Left renal cortex interstitium (tissue), 4 donors: Measurements from ENCODE around the gene TBXAS1. TPM values are rescaled to one million over a fixed set of nuclear protein-coding genes. Genes with fewer than 3 reads are reported as not detected.

ENCODE experiments used
- DNase-seq, 4 donors: peaks; one replicate each; pipeline ENCODE4 v3.0.0-alpha.2; 2013; ENCODE audit warnings: low read depth in 4 of 4, low spot score in 2 of 4, missing footprints in 1 of 4
- polyA plus RNA-seq, 4 donors: library from polyadenylated mRNA; unstranded; fragments of 120-200 nt; gene quantifications; one replicate each; pipeline ENCODE4 v1.2.1, GENCODE V29; 2013; ENCODE audit not compliant: insufficient read length in 4 of 4

TBXAS1 gene
- polyA plus RNA-seq, 4 donors = 21.8 to 34.2 (median 26.3) TPM

DNA sequence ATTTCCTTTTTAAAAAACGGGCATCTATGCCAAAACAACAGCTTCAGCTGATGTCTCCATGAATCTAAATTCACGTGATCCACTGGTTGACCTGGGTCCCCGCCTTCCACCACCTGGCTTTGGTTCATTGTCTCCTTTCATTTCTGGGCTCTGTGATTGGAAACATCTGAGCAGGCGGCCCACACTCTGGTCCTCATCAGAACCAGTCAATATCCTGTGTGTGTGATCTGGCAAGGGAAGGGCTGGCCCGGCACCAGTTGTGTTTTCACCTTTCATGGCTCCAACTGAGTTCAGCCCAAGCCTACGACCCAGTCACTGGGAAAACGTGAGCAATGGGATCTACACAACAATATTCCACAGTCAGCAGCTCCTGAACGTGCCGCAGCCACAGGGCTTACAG is 187.5 kb downstream of the TBXAS1 start:
- no peak for DNase-seq

DNA sequence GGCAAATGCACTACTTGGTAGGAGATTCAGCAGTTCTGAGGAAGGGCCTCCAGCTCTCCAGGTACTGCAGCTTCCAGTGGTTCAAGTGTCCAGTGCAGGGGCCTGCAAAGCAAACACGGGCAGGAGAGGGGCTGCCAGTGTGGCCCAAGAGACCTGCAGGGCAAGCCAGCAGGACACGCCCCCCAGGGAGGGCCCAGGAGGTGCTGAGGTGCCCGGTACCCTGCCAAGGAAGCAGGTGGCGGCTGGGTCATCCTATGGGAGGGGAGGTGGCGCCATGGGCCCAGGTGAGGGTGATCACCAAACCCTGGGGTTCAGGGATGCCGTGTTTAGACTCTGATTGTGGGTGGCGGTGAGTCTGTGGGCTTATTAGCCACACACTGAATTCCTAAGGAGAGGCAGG is 188.0 kb downstream of the TBXAS1 start:
- DNase-seq = no peak

DNA sequence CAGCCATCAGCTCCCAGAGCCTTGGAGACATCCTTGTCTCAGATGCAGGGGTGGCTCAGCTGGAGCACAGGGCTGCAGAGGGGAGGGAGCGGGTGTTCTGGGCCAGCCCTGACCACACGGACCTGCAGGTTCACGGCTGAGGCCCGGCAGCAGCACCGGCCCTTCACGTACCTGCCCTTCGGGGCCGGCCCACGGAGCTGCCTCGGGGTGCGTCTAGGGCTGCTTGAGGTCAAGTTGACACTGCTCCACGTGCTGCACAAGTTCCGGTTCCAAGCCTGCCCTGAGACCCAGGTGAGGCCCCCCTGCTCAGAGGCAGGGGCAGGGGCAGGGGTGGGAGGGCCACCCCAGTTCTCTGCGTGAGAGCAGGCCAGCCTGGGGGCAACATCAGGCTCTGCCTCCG is 188.5 kb downstream of the TBXAS1 start:
- no peak for DNase-seq

DNA sequence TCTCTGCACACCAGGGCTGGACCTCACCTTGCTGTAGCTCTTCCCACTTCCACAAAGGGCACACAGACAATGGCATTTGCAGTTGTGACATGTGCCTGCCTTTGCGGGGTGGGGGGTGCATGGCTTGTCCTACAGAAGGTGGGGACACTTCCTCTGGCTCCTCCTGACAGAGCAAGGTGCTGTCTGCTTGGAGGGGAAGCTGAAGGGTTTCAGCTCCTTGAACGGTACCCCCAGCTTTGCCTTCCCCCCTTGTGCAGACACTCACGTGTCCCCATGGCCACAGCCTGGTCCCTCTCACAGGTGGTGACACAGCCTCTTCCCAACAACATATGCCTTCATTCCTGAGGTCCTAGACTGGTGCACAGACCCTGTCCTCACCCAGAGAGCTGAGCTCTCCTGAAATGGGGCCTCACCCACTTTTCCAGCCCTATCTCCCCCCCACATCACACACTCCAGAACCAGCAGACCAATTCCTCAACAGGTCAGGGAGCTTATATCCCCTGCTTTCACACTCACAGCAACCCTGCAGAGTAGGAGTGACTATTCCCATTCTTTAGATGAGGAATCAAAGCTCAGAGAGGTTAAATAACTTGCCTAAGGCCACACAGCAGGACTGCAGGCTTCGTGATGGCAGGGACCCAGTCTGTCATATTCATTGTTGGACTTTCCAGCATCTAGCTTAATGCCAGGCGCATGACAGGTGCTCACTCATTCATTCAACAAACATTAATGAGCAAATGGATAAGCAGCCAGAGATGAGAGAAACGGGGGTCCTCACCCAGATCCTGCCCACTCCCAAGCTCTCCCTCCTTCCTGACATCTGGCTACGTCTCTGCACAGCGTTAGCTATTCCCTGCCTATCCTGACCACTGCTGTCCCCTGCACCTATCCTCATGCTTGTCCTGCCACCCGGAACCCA is 189.3 kb downstream of the TBXAS1 start:
- DNase-seq = no peak

DNA sequence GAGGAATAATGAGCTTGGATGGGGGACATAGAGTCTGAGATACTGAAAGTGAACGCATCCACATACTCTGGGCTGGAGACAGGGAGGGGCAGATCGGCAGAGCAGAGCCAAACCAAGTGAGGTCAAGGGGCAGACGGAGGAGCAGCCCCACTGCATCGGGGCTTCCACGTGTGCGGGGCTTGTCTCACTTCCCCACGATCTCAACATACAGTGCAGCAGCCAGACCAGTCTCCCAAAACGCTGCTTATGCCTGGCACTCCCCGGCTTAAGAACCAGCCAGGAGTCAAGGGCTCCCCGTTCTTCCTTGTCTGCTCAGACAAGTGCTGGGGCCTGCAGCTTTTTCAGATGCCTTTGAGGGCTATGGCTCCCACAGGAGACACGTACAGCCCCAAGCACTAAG is 190.1 kb downstream of the TBXAS1 start:
- no peak for DNase-seq

DNA sequence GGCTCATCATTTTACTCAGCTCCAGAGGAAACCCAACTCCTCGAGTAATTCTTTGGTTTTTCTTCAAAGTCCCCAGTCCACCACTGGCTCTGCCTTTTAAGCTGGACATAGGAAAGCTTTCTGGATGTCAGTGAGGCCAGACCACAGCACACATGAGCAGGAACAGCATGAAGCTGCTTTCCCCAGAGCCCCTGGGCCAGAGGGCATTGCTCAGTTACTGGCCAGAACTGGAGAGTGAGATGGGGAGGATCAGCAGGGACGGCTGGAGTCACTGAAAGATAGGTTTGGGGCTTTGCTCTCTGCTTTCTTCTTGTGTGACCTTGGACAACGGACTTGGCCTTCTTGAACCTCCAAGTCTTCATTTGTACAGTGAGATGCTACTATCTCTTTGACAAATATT is 190.5 kb downstream of the TBXAS1 start:
- DNase-seq = no peak

DNA sequence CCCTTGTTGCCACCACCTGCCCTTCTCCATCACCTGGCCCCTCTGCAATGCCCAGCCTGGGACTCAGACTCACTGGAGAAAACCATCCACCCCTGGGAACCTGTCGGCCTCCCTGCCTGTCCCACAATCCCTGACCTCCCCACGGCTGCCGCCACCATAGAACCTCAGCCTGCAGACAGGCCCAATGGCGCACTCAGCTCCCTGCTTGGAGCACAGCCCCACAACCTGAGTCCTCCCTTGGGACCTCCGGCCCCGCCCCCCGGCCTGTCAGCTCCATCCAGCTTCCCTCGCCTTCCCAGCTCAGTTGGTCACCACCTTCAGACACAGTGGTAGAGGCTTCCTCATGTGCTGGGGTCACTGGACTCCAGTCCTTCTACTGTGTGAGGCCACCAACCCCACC is 192.5 kb downstream of the TBXAS1 start:
- no peak for DNase-seq

DNA sequence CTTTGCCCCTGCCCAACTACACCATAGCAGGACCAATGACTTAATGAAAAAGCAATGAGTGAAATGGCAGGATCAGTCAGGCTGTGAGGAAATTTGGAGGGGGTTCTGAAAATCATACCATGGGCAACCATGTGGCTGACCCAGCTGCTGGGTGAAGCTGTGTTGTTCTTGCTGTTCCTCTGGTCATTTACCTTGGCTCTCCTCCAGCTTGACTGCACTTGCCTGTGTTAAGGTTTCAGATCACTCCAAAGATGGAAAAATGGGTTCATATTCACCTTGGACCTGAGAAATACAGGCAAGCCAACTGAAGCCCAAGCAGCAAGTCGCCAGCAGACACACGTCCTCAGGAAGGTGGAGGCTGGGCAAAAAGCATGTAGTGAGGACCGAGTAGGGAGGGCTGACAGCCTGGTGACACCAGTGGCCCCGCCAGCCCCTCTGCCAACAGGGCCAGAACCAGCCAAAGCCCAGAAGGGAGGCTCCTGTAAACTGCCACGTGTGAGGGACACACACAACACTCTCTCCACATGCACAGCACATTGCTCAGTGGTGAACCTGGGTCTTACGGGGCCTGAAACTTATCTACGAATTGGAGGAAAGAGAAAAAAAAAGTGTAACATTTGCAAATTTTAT is 193.6 kb downstream of the TBXAS1 start:
- DNase-seq = no peak

DNA sequence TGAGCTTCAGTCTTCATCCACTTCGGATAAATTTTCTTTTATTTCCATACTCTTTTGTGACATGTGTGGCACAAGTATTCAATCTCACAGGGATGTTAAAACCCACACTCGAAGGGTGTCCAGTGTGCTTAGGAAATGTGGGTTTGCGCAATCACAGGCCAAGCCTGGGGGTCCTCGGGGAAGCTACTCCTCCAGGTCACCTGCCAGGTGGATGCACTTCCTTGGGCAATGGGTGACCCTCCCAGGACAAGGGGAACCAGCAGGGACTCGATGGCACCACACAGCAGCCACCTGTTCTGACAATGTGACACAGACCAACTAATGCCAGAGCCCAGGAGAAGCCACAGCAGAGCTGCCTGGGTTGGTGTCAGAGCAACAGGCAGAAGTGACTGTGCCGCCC is 194.7 kb downstream of the TBXAS1 start:
- DNase-seq = no peak

DNA sequence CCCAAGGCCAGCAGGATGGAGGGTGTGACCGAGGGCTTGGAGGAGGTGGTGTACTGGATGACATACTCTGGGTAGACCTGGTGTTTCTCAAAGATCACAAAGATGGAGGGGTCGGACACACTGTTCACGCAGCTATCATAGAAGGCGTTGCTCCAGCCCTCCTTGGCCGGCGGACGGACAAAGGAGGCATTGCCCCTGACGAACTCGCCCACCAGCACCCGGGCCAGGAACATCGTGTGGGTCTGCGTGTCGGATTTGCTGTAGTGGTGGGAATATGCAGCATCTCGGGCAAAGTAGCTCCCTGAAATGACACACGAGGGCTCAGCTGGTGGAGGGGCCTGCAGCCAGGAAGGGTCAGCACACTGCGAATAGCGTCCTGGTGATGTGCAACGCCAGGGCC is 195.5 kb downstream of the TBXAS1 start:
- DNase-seq = no peak

DNA sequence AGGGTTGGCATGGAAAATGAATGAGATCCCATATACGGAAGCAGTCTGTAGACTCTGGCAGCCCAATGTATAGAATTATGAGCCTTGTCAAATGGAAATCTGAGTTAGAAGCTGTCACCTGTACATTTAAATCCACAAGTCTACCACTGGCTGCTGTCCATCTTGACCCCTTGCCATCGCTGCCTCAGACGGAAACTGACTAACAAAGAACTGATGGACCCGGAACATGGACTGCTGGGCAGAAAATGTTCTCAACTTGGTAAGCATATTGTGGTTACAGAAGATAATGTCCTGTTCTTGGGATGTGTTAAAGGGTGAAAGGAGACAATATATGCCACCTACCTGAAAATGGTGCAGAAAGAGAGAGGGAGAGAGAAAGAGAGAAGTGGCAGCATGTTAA is 196.2 kb downstream of the TBXAS1 start:
- no peak for DNase-seq

DNA sequence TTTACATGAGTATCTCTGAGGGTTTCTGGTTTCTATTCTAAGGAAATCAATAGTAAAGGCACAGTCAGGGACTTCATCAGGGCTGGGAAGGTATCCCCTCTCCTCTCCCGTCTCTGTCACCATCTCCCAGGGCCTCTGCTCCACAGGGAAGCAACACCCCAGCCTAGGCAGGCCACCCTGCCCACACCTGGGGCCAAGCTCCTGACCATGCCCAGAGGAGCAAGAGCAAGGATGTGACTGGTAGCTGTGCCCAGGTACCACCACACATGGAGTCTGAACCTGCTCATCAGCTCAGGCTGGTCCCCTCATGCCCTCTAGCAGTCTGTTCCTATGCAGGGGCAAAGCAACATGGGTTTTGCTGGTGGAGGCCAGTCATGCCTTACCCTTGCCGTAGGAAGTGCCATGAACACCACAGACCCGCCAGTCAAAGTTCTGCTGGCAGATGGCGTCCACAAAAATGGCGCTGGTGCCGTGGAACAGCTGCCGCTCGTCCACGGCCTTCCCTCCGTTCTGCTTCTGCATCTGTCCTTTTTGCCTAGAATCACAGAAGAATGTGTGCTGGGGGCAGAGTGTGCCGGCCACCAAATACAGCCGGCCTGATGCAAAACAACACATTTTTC is 196.9 kb downstream of the TBXAS1 start:
- DNase-seq = no peak

DNA sequence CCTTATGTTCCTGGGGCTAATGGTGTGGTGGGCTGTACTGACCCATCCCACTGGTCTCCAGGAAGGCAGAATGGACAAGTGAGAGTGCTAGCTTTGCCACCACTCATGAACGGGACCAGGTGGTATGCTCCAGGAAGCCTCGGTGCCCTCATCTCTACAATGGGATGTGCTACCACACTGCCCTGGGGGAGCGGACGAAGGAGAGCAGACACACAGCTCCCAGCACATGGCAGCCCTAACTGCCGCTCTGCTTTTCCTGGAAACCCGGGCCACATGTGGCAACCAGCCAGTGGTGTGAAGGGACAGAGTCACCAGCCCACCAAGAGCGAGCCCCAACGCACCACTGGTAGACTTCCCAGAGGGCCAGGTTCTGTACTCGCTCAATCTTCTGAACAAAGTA is 197.9 kb downstream of the TBXAS1 start:
- no peak for DNase-seq

DNA sequence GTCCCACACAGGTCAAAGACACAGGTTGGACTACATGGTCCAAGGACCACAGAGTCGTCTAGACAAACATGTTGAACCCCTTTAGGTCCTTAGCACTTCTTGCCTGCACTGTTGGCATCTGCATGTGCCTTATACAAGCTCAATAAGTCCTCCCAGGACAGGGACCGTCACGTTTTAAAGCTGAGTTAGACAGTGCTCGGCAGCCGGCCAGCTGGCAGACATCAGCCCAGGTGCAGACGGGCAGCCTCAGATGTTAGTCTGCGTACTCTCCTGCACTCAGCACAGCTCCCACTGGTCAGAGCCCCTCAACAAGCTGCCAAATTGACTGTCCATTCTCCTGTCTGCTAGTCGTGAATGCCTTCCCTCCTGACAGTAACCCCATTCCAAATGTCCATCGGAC is 198.8 kb downstream of the TBXAS1 start:
- no peak for DNase-seq

DNA sequence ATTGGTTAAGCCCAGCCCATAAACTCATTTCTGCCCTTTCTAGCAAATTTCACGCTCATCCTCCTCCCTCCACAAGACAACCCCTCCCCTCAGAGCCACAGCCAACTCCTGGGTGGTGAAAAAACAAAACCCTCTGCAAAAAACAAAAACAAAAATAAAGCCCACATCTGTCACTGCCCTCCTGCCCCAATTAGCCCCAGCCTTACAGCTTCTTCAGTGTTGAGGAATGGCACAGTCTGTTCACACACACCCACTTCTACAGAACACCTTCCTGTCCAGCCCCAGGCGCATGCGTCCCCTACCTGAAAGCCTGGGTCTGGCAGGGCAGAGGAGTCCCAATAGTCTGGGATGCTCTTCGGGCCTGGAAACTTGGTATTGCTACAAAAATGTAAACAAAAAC is 199.2 kb downstream of the TBXAS1 start:
- no peak for DNase-seq

DNA sequence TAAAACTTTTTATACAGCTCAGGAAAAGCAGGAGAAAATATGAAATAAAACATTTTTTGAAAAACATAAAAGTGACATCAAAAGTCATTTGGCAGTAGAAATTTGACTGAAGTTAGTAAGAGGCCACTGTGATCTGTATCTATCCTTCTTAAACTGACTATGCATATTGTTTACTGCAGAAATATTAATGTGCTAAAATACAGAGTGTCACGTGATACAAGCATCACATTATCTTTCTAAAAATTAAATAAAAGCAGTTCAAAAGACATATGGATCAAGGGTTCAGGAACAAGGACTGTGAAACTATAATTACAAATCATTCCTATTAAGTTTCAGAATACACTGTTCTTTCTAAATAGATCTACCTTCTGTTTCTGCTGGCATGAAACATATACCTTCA is 200.0 kb downstream of the TBXAS1 start:
- no peak for DNase-seq

DNA sequence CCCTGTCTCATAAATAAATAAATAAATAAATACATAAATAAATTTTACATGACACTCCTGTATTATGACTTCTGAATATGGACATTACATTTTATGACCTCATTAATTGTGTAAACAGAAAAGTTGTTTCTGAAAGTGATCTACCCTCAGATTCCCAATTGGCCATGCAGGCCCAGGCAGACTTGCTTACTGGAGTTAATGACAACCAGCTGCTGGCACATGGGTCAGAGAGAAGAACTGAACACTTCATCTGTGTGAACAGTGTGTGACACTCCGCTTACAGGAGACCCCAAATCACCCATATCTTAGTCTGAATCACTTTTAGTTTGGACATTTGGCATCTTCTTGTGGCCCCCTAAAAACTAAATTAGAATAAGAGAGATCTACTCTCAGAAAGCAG is 202.3 kb downstream of the TBXAS1 start:
- DNase-seq = no peak

DNA sequence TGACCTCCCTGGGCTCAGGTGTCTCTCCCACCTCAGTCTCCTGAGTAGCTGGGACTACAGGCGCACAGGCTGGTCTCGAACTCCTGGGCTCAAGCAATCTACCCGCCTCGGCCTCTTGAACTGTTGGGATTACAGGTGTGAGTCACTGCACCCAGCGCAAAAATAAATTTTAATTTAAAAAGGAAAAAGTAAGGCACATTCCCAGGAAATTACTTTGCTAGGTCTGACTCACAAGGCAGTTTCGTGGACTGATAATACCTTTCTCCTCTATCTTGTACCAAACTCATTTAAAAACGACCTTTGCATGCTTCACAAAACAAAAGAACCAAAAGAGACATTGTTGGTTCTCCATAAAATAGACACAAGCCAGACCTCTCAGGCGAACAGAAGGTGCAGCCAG is 204.0 kb downstream of the TBXAS1 start:
- DNase-seq = no peak

DNA sequence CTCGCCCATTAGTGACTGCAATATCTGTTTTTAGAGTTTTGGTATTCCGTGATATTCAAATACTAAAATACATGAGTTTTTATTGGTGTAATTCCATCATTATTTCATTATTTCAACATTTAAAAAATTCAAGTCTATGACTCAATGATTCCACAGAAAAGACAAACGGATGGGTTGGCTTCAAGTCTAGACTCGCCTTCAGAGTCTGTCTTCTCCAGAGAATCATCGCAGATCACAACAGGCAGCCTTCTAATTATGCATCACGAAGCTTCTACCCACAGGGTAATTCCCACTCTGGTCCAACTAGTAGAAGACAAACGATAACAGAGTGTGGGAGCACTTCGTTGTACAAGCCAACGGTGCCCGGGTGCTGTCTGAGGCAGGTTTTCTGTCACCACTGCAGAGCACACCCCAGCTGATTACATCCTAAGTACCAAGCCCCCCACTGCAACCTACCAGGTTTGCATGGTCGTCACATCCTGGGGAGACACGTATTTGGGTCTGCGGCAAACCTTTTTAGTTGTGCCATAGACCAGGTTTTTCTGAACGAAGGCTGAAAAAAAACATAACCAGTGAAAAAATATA is 204.8 kb downstream of the TBXAS1 start:
- DNase-seq = no peak

DNA sequence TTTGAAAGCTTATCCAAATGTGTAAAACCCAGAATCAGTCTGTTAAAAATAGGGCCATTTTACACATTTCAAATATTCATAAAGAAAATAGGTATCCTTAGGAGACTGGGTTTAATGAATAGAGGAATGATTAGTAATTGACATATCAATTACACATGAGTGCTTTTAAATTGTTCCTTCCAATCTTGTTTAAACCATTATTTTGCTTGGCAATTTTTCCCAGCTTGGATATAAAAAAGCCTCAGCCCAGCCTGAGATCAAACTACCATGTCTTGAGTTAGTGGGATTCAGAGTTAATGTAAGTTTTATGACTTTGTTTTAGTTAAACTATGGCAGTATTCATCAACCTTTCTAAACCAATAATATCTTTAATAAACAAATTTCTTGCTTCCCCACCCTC is 205.4 kb downstream of the TBXAS1 start:
- no peak for DNase-seq

DNA sequence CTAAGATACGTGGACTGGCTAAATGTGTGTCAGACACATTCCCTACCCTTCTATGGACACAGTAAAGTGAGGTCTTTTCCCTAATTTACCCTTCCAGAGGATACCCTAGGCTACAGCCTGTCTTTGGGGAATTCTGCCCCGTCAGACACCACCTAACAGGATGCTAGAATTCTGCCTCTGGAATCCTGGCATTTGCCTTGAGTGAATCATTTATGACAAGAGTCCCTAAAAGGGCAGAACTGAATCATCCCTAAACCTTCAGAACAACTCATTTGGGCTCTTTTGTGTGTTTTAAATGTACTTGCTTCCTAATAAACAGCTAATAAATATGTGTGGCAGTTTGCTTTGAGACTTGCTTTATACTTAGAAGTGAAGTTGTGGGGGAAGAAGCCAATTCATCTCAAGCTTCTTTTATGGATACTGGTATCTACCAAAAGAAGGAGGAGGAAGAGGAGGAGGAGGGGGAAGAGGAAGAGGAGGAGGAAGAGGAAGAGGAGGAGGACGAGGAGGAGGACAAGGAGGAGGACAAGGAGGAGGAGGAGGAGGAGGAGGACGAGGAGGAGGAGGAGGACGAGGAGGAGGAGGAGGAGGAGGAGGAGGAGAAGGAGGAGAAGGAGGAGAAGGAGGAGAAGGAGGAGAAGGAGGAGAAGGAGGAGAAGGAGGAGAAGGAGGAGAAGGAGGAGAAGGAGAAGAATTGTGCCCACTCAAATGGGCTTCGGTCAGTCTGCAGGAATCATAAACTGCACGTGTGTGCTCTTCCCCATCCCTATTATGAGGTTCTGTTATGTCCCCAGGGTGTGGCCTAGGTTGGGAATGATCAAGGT is 206.5 kb downstream of the TBXAS1 start:
- DNase-seq = no peak
